HG02981 (cell line): ENCODE results near the gene TAF11L10.
"Not testable (repeated sequence)": the region's sequence is repeated elsewhere in the genome, so short reads cannot be mapped to it uniquely, and the experiment has no call there.

ENCODE experiments used
- ATAC-seq: cut with Tn5 transposase; IDR thresholded peaks from one replicate; pipeline ENCODE4 v1.9.1; 2021; ENCODE audit warnings: mild to moderate bottlenecking, moderate library complexity; ENCODE audit not compliant: unreplicated experiment

Gene TAF11L10

DNA sequence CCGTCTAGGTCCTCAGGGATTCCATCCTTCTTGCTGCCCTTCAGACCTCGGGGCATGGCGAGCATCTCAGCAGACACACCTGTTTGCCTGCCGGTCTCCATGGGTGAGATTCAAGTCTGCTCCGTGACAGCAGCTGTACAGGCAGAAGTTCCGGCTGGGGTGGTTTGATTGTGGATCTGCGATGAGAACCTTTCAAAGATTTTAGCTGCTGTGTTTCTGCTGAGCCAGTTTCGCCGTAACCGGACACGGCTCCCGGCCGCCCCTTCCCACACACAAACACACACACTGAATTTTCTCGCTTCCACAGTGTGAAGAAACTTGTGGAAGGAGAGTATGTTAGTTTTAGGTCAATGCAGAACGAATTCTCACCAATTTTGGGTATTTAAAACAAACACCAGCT, at the start of gene TAF11L10:
Gene TAF11L10 (minus strand): TSS at position 101 of the 400 bp plus-strand sequence.
- ATAC-seq: not testable (repeated sequence)

DNA sequence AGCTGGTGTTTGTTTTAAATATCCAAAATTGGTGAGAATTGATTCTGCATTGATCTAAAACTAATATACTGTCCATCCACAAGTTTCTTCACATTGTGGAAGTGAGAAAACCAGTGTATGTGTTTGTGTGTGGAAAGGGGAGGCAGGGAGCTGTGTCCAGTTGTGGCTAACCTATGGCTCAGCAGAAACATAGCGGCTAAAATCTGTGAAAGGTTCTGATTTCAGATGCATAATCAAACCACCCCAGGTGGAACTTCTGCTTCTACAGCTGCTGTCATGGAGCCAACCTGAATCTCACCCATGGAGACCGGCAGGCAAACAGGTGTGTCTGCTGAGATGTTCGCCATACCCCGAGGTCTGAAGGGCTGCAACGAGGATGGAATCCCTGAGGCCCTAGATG, 36.5 kb upstream of the TAF11L10 start, which contains the start of gene TAF11L14:
Gene TAF11L14 (plus strand): TSS at position 301 of the 400 bp plus-strand sequence.
- ATAC-seq: no peak

DNA sequence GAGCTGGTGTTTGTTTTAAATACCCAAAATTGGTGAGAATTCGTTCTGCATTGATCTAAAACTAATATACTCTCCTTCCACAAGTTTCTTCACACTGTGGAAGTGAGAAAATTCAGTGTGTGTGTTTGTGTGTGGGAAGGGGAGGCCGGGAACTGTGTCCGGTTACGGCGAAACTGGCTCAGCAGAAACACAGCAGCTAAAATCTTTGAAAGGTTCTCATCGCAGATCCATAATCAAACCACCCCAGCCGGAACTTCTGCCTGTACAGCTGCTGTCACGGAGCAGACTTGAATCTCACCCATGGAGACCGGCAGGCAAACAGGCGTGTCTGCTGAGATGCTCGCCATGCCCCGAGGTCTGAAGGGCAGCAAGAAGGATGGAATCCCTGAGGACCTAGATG, 34.2 kb upstream of the TAF11L10 start, which contains the start of gene TAF11L13:
Gene TAF11L13 (plus strand): TSS at position 301 of the 400 bp plus-strand sequence.
- not testable (repeated sequence) for ATAC-seq

DNA sequence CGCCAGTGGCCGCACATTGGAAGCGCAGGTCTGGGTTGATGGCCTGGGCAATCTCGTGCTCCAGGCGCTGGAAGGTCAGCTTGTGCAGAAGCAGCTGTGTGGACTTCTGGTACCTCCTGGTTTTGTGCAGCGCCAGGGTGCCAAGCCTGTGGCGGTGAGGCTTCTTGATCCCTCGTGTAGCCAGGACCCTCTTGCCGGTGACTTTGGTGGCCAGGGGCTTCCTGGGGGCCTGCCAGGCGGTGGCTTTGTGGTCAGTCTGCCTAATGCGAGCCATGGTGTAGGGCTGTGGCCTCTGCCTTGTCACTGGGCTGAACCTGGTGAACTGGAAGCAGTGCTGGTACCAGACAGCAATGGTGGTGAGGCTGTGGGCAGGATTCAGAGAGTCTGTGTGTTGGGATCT, 28.1 kb upstream of the TAF11L10 start:
- no peak for ATAC-seq

DNA sequence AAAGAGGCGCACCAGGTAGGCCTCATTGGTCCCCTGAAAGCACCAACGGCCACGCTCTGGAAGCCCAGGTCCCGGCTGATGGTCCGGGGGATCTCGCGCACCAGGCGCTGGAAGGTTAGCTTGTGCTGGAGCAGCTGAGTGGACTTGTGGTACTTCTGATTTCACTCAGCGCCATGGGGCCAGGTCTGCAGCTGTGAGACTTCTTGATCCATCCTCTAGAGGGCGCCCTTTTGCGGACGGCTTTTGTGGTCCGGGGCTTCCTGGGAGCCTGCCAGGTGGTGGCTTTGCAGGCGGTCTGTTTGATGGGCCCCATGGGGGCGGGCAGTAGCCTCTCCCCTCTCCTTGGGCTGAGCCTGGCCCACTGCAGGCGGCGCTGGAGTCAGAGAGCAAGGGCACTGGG, 23.0 kb upstream of the TAF11L10 start:
- no peak for ATAC-seq

DNA sequence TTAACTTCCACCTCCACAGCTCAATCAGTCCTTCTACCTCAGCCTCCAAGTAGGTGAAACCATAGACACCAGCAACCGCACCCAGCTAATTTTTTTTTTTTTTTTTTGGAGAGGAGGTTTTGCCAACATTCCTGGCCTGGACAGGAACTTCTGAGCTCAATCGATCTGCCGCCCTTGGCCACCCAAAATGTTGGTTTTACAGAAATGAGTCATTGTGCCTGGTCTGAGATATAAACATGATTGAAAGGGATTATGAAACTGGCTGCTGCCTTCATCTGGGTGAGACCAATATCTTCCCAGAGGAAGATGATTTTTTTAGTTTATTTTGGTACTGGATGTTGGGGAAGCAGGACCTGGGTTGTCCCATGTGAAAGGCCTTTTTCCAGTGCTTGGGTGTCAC, 21.7 kb upstream of the TAF11L10 start:
- ATAC-seq: no peak

DNA sequence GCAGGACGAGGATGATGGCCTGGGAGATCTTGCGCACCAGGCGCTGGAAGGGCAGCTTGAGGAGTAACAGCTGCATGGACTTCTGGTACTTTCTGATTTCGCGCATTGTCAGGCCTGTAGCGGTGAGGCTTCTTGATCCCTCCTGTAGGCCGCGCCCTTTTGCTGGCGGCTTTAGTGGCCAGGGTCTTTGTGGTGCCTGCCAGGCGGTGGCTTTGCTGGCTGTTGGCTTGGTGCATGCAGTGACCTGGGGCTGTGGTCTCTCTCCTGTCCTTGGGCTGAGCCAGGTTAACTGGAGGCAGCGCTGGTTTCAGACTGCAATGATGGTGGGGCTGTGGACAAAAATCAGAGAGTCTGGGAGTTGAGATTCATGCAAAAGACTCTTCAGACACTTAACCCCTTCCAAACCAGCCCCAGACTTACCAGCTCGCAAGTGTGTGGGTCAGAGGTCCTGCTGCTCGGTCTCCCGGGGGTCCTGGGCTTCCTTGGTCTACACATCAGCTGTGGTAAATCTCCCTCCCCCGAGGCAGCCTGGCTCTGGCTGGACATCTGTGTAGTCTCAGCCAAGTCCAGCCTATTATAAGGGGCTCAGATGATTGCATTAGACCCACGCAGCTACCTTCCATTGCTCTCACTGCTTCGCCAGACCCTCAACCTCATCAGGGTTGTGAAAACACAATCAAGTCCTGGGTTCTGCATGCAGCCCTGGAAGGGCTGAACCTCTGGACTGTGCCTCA, 17.4 kb upstream of the TAF11L10 start:
- ATAC-seq: no peak

DNA sequence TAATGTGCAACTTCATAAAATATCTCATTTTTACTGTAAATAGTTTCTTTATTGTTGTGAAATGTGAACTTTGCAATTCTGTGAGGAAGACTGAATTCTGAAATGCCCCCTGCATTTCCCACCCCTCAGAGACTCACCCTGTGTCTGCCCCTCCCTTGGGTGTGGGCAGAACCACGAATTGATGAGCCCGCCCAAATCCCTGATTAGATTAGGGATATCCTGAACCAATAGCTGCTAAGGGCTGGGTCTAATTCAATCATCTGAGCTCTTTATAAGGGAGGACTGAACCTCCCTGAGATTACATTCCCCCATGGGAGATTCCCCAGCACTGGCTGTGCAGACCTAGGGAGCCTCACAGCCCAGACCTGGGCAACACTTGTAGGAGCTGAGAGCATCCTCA, 12.5 kb upstream of the TAF11L10 start, which contains the start of gene TAF11L12:
Gene TAF11L12 (plus strand): TSS at position 301 of the 400 bp plus-strand sequence.
- not testable (repeated sequence) for ATAC-seq

DNA sequence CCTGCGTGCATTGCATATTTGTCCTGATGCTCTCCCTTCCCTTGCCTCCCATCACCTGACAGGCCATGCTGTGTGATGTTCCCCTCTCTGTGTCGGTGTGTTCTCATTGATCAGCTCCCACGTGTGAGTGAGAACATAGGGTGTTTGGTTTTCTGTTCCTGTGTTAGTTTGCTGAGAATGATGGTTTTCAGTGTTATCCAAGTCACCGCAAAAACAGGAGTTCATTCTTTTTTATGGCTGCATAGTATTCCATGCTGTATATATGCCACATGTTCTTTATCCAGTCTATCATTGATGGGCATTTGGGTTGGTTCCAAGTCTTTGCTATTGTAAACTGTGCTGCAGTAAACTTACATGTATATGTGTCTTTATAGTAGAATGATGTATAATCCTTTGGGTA, 9.8 kb upstream of the TAF11L10 start:
- ATAC-seq: not testable (repeated sequence)

DNA sequence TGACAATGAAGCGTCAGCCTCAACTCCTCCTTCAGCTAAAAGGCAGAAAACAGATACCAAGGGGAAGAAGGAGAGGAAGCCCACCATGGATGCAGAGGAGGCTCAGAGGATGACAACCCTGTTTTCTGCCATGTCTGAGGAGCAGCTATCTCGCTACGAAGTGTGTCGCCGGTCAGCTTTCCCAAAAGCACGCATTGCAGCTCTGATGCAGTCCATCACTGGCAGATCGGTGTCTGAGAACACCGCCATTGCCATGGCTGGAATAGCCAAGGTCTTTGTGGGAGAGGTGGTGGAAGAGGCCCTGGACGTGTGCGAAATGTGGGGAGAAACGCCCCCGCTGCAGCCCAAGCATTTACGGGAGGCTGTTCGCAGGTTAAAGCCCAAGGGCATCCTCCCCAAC, 7.3 kb upstream of the TAF11L10 start:
- ATAC-seq: no peak

DNA sequence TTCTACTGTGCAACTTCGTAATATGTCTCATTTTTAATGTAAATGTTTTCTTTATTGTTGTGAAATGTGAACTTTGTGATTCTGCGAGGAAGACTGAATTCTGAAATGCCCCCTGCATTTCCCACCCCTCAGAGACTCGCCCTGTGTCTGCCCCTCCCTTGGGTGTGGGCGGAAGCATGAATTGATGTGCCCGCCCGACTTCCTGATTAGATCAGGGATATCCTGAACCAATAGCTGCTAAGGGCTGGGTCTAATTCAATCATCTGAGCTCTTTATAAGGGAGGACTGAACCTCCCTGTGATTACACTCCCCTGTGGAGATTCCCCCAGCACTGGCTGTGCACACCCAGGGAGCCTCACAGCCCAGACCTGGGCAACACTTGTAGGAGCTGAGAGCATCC, 6.3 kb upstream of the TAF11L10 start, which contains the start of gene TAF11L11:
Gene TAF11L11 (plus strand): TSS at position 304 of the 400 bp plus-strand sequence.
- not testable (repeated sequence) for ATAC-seq

DNA sequence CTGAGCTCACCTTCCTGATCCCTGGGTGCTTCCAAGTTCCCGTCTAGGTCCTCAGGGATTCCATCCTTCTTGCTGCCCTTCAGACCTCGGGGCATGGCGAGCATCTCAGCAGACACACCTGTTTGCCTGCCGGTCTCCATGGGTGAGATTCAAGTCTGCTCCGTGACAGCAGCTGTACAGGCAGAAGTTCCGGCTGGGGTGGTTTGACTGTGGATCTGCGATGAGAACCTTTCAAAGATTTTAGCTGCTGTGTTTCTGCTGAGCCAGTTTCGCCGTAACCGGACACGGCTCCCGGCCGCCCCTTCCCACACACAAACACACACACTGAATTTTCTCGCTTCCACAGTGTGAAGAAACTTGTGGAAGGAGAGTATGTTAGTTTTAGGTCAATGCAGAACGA, 3.4 kb downstream of the TAF11L10 start, which contains the start of gene TAF11L9:
Gene TAF11L9 (minus strand): TSS at position 140 of the 400 bp plus-strand sequence.
- ATAC-seq: not testable (repeated sequence)

DNA sequence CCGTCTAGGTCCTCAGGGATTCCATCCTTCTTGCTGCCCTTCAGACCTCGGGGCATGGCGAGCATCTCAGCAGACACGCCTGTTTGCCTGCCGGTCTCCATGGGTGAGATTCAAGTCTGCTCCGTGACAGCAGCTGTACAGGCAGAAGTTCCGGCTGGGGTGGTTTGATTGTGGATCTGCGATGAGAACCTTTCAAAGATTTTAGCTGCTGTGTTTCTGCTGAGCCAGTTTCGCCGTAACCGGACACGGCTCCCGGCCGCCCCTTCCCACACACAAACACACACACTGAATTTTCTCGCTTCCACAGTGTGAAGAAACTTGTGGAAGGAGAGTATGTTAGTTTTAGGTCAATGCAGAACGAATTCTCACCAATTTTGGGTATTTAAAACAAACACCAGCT, 6.8 kb downstream of the TAF11L10 start, which contains the start of gene TAF11L8:
Gene TAF11L8 (minus strand): TSS at position 101 of the 400 bp plus-strand sequence.
- not testable (repeated sequence) for ATAC-seq

DNA sequence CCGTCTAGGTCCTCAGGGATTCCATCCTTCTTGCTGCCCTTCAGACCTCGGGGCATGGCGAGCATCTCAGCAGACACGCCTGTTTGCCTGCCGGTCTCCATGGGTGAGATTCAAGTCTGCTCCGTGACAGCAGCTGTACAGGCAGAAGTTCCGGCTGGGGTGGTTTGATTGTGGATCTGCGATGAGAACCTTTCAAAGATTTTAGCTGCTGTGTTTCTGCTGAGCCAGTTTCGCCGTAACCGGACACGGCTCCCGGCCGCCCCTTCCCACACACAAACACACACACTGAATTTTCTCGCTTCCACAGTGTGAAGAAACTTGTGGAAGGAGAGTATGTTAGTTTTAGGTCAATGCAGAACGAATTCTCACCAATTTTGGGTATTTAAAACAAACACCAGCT, 12.0 kb downstream of the TAF11L10 start, which contains the start of gene TAF11L7:
Gene TAF11L7 (minus strand): TSS at position 101 of the 400 bp plus-strand sequence.
- not testable (repeated sequence) for ATAC-seq
